Measurements from ENCODE around the gene RPL15. TPM values are rescaled to one million over a fixed set of nuclear protein-coding genes. Genes with fewer than 3 reads are reported as not detected.

Gene RPL15
- total and polyA plus RNA-seq, 2 donors (not counting 1 experiment from before 2014, with no cell fraction given), result 1,860 to 3,720 TPM

DNA sequence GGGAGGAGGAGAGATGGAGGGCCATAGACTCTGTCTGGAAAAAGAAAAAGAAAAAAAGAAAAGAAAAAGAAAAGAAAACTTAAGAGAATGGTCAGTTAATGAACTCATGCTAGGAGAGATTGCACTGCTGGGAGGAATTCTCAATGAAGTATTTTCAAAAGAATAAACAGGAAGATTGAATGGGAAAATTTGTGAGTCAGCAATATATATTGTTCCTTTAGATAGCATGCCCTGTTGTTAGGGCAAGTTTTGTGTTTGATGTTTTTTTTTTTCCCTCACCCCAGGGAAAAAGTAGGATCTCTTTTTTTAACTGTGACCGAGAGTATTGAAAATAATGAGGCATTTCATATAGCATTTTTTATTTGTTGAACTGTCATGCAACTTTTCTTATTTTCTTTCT lies 20.4 kb downstream of the RPL15 start:
- no peak overlapping the region for H3K4me3 ChIP-seq (replicated peaks in 1 of 4; ENCODE audit: control extremely low read depth in 1 of 4, insufficient read depth in 1 of 4, low read depth in 3 of 4, low read length in 4 of 4)
- H3K79me2 ChIP-seq (ENCODE audit: control insufficient read depth, insufficient read depth, low read length), result no peaks in the 10 kb centered on the region
- no peaks in the 10 kb centered on the region for H3K36me3 ChIP-seq (ENCODE audit: control insufficient read depth, insufficient read depth, low read length)
- no peaks in the 10 kb centered on the region for H3K27me3 ChIP-seq (ENCODE audit: control insufficient read depth, insufficient read depth, low read length)
- no peak overlapping the region for H3K27ac ChIP-seq (ENCODE audit: insufficient read depth, low read length)
- no peak overlapping the region for H3K9ac ChIP-seq (ENCODE audit: insufficient read depth, low read length)
- no peak overlapping the region for H3K4me2 ChIP-seq (ENCODE audit: extremely low read depth, insufficient read depth, low read length)
- no peak for DNase-seq (ENCODE audit: low read depth in 2 of 2)
- no peaks in the 10 kb centered on the region for H3K4me1 ChIP-seq (ENCODE audit: control insufficient read depth, extremely low read depth, insufficient read depth, low read length)
- no peaks in the 10 kb centered on the region for H3K9me3 ChIP-seq (ENCODE audit: control insufficient read depth, insufficient read depth, low read depth, low read length)
- TF ChIP-seq CTCF (conservative IDR thresholded peaks at IDR 0.05 in 1 of 2, IDR thresholded peaks at IDR 0.05 in 1 of 2; ENCODE audit: low read depth in 1 of 2, low read length in 2 of 2), result no peak
- TF ChIP-seq EZH2 (IDR thresholded peaks at IDR 0.05; ENCODE audit: low read length, missing control alignments), result no peak
- no peaks in the 10 kb centered on the region for H4K20me1 ChIP-seq (ENCODE audit: control insufficient read depth, extremely low read depth, insufficient read depth, low read length)
- no peak overlapping the region for H2AFZ ChIP-seq (ENCODE audit: low read length)

GRCh38 chr3:23938688-23939087 lies 21.8 kb downstream of the RPL15 start:
- no peak overlapping the region for H2AFZ ChIP-seq (ENCODE audit: low read length)
- H3K27me3 ChIP-seq (ENCODE audit: control insufficient read depth, insufficient read depth, low read length), result no peaks in the 10 kb centered on the region
- H3K9me3 ChIP-seq (ENCODE audit: control insufficient read depth, insufficient read depth, low read depth, low read length), result no peaks in the 10 kb centered on the region
- no peaks in the 10 kb centered on the region for H3K36me3 ChIP-seq (ENCODE audit: control insufficient read depth, insufficient read depth, low read length)
- no peaks in the 10 kb centered on the region for H3K4me1 ChIP-seq (ENCODE audit: control insufficient read depth, extremely low read depth, insufficient read depth, low read length)
- no peak overlapping the region for H3K27ac ChIP-seq (ENCODE audit: insufficient read depth, low read length)
- no peaks in the 10 kb centered on the region for H3K79me2 ChIP-seq (ENCODE audit: control insufficient read depth, insufficient read depth, low read length)
- no peak overlapping the region for H3K4me3 ChIP-seq (replicated peaks in 1 of 4; ENCODE audit: control extremely low read depth in 1 of 4, insufficient read depth in 1 of 4, low read depth in 3 of 4, low read length in 4 of 4)
- no peak for DNase-seq (ENCODE audit: low read depth in 2 of 2)
- no peak overlapping the region for H3K9ac ChIP-seq (ENCODE audit: insufficient read depth, low read length)
- H4K20me1 ChIP-seq (ENCODE audit: control insufficient read depth, extremely low read depth, insufficient read depth, low read length), result no peaks in the 10 kb centered on the region
- no peak overlapping the region for H3K4me2 ChIP-seq (ENCODE audit: extremely low read depth, insufficient read depth, low read length)
- TF ChIP-seq CTCF (conservative IDR thresholded peaks at IDR 0.05 in 1 of 2, IDR thresholded peaks at IDR 0.05 in 1 of 2; ENCODE audit: low read depth in 1 of 2, low read length in 2 of 2) (no peak), EZH2 (IDR thresholded peaks at IDR 0.05; ENCODE audit: low read length, missing control alignments) (no peak)

- Histone ChIP-seq H3K9ac (ENCODE audit: insufficient read depth, low read length) (no peak overlapping the region), H3K4me3 (replicated peaks in 1 of 4; ENCODE audit: control extremely low read depth in 1 of 4, insufficient read depth in 1 of 4, low read depth in 3 of 4, low read length in 4 of 4) (no peak overlapping the region), H3K27me3 (ENCODE audit: control insufficient read depth, insufficient read depth, low read length) (no peaks in the 10 kb centered on the region), H3K9me3 (ENCODE audit: control insufficient read depth, insufficient read depth, low read depth, low read length) (no peaks in the 10 kb centered on the region), H3K79me2 (ENCODE audit: control insufficient read depth, insufficient read depth, low read length) (no peaks in the 10 kb centered on the region), H3K4me1 (ENCODE audit: control insufficient read depth, extremely low read depth, insufficient read depth, low read length) (peaks cover 3% of the 10 kb centered on the region), H2AFZ (ENCODE audit: low read length) (no peak overlapping the region), H3K27ac (ENCODE audit: insufficient read depth, low read length) (no peak overlapping the region), H3K4me2 (ENCODE audit: extremely low read depth, insufficient read depth, low read length) (no peak overlapping the region), H3K36me3 (ENCODE audit: control insufficient read depth, insufficient read depth, low read length) (no peaks in the 10 kb centered on the region), H4K20me1 (ENCODE audit: control insufficient read depth, extremely low read depth, insufficient read depth, low read length) (no peaks in the 10 kb centered on the region)
- TF ChIP-seq CTCF (conservative IDR thresholded peaks at IDR 0.05 in 1 of 2, IDR thresholded peaks at IDR 0.05 in 1 of 2; ENCODE audit: low read depth in 1 of 2, low read length in 2 of 2) (no peak), EZH2 (IDR thresholded peaks at IDR 0.05; ENCODE audit: low read length, missing control alignments) (no peak)
- no peak for DNase-seq (ENCODE audit: low read depth in 2 of 2)
These were observed 23.8 kb downstream of the RPL15 start for GRCh38 chr3:23940775-23941174.
